Renal cortical epithelial cell (primary cell): ENCODE measurements around the gene SLC3A2. TPM values are rescaled to one million over a fixed set of nuclear protein-coding genes. Genes with fewer than 3 reads are reported as not detected.

Source experiments
- DNase-seq: peaks from one replicate; pipeline ENCODE4 v3.0.0-alpha.2; 2011; ENCODE audit warnings: low read depth
- total RNA-seq: library from RNA; depleted of rRNA; stranded (reverse); fragments of >200 nt; gene quantifications from 2 replicates; pipeline ENCODE4 v1.2.3, GENCODE V29; 2014

SLC3A2 gene
- total RNA-seq, 1 donor from 2014 or later: 163 TPM

- DNase-seq: no peak
These were observed 29.6 kb downstream of the SLC3A2 start for GRCh38 chr11:62910141-62910882.

DNA sequence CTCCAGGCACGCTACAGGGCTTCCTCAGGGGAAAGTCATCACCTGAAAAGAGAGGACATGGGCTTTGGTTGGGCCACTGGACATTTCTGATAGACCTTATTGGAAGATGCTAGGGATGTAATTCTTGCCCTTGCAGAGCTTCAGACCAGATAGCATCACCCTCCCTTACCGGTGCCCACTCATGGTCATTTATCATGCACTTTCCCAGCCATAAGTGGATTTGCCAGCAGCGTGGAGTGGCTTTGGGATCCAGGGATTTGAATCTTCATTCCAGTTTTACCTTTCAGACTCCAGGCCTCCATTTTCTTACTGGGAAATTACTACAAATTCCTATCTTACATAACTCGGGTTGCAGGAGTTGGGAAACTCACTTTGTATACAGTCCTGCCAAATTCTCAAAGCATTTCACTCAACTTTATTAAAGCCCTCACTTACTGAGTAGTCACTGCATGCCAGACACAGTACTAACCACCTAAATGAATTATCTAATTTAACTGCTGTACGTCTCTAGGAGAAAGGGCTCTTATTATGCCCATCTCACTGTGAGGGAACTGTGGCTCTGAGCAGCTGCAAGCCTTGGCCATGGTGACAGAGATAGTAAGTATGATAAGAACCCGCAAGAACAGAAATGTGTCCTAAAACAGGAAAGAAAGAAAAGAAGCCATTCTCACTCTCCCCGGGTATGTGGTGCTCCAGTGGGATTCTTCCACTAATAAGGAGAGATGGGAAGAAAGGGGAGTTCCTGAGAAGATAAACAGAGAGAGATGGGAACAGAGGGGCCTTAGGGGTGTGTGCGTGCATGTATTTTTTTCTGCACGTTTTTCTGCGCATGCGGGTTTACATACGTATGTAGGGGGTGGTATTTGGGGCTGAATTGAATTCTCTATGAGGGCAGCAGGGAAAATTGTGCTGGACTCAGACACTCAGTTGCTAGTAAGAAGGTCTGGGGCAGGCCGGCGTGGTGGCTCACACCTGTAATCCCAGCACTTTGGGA lies 30.7 kb downstream of the SLC3A2 start:
- DNase-seq: no peak

DNA sequence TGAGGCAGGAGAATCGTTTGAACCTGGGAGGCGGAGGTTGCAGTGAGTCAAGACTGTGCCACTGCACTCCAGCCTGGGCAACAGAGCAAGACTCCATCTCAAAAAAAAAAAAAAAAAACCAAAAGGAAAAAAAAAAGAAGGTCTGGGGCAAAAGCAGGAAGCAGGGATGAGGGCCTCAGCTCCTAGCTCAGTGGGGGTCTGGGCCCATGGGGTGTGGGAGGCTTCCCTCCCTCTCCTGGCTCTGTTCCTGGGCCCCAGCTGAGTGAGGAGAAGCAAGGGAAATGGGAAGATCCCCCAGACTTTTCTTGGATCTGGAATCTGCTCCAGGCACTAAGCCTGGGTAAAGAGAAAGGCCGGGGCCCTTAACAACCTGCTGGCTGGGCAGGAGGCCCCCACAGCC lies 31.6 kb downstream of the SLC3A2 start:
- no peak for DNase-seq

DNA sequence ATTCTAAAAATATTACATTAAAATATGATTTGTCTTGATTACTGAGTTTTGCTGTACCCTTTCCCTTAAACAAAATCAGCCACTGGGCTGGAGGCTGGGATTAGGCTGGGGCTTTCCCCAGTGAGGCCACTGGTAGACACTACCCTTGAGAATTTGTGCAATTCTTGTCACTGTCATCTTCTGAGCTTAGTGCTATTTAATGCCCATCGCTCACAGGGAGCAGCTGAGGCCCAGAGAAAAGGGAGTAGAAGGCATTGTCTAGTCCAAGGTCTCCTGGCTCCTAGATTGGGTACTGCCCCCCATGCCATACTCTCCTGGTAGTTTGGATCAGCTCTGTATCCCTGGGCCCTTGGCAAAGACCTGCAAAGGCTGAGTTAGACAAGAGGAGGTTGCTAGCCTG lies 33.7 kb downstream of the SLC3A2 start:
- no peak for DNase-seq

DNA sequence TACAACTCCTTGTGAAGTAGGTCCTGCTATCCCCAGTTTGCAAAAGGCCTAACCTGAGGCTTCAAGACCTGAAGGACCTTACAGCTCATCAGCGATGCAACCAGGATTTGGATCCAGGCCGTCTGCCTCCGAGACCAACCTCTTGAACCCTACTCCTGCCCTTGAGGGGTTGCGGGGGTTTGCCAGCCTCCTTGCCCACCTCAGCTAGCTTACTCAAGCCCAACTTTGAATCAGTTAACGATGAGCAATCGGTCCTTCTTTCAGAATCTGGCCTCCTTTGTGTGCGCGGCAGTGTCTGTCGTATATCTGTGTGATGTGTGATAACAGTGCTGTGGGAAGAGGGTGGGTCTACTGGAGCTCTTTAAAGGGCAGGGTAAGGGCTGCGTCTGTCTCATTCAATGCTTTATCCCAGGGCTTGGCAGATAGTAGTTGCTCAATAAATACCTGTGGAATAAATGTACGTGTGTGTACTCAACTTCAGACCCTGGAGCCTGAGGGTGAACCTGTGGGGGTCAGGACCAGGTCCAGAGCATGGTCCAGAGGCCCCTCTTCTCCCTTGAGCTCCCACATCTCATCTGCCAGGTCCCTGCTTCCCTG lies 37.3 kb downstream of the SLC3A2 start:
- no peak for DNase-seq

DNA sequence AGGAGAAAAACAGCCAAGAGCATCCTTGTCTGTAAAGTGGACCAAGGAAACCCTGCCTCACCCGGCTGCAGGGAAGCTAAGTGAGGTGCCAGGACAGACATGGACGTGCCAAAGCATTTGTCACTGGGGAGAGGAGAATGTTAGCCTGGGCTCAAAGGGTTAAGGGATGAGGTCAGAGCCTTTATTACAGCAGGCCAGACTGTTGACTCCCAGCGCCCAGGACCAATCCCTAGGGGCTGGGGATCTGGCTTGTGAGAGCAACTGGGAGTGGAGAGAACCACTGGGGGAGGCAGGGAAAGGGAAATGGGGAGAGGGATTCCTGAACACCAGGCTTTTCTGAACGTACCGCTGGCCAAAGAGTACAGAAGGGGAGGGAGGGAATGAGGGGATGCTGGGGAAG lies 37.8 kb downstream of the SLC3A2 start:
- DNase-seq: no peak

- no peak for DNase-seq
These were observed 38.8 kb downstream of the SLC3A2 start for GRCh38 chr11:62919476-62919875.

DNA sequence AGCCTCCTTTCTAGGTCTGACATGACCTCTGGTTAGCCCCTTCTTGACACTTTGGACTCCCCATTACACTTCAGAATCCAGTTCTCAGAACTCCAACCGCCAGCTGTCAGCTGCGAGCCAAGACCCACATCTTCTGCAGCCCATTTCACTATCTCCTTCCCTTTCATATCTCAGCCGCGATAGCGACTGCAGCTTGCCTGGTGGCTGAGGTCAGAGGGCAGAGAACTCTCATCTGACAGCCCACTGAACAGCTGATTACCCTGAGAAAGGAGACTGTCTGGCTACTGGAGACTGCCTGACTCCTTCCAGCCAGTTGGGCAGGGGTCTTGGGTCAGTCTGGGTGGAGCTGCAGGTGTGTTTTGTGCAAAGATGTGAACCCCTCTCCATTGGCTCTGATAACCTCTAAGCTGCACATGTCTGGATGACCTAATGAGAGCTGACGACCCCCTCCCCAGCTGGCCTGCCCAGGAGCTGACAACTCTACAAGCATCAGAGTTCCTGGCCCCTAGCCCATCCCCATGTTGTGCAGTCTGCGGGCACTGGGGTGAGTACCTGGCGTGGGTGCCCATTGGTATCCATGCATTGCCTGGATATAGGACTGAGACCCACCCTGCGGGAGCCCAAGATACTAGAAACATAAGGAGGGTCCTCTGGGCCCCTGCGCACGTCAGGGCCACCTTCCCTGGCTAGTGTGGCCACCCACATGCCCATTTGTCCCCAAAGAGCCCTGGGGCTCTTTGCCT lies 39.4 kb downstream of the SLC3A2 start:
- DNase-seq: no peak

DNA sequence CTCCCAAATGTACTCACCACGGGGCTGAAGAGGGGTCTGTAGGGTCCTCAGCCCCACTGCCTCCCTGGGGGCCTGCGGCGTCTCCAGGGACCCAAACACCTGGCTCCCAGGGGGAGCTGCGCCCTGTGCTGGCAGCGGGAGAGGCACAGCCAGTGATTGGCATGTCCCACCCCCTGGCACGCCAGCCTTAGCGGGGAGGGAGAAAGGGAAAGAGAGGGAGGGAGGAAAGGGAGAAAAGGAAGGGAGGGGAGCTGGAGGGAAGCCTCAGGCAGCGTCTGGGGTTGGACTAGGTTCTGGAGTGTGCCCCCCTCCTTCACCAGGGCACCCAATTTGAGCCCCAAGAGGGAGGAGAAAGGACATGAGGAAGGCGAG lies 40.5 kb downstream of the SLC3A2 start, which contains the start of gene CHRM1:
TSS of gene CHRM1 (minus strand) at position 163 of the 372 bp plus-strand sequence. CDS start 10,263 bp downstream, outside the sequence.
- no peak for DNase-seq

DNA sequence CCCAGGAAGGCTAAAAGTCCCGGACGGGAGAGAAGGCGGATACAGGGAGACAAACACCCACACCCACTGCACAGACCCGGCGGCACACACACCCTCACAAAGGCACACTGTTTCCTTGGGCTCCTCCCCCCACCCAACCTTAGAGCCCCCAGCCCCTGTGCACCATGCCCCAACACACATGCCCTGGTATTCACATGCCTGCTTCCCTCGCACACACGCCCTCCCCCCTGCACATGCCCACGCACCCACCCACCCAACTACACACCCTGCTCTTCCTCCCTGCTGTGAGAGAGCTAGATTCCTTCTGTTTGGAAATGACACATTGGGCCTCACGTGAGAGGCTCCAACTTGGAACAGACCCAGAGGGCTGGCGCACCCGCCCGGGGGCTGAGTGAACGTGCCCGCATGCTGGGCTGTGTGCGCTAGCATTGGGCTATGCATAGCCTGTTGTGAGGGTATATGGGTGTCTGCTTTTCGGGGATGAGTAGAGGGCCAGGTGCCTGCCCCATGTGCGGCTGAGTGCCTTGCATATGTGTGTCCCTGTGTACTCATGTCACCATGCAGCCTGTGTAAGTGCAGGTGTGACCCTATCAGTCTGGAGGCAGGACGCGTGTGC lies 41.0 kb downstream of the SLC3A2 start:
- no peak for DNase-seq

GRCh38 chr11:62922189-62922589 lies 41.5 kb downstream of the SLC3A2 start:
- no peak for DNase-seq

GRCh38 chr11:62922653-62923431 lies 42.1 kb downstream of the SLC3A2 start:
- no peak for DNase-seq

GRCh38 chr11:62923601-62924411 lies 43.1 kb downstream of the SLC3A2 start:
- no peak for DNase-seq

- no peak for DNase-seq
These were observed 44.6 kb downstream of the SLC3A2 start for GRCh38 chr11:62925308-62925707.

- no peak for DNase-seq
These were observed 45.3 kb downstream of the SLC3A2 start for GRCh38 chr11:62925745-62926679.

GRCh38 chr11:62926680-62927455 lies 46.2 kb downstream of the SLC3A2 start:
- DNase-seq: no peak

- DNase-seq: no peak
These were observed 47.3 kb downstream of the SLC3A2 start for GRCh38 chr11:62928011-62928410.

- DNase-seq: no peak
These were observed 49.5 kb downstream of the SLC3A2 start for GRCh38 chr11:62930157-62930556.
